ENCODE results near the gene RPTOR. TPM values are rescaled to one million over a fixed set of nuclear protein-coding genes. Genes with fewer than 3 reads are reported as not detected.

RPTOR gene
- polyA plus RNA-seq, 1 donor from 2014 or later = 8.0 TPM

- Histone ChIP-seq H3K4me2 (ENCODE audit: low read length) (no peak overlapping the region), H3K9me3 (ENCODE audit: low read length) (no peaks in the 10 kb centered on the region), H3K27me3 (ENCODE audit: insufficient read depth, low read depth, low read length) (no peaks in the 10 kb centered on the region), H3K36me3 (ENCODE audit: insufficient read depth, low read length) (no peaks in the 10 kb centered on the region), H3K27ac (ENCODE audit: low read length) (no peak overlapping the region), H3K79me2 (replicated peaks; ENCODE audit: insufficient read depth, low read length) (no peaks in the 10 kb centered on the region), H3K9ac (ENCODE audit: low read length) (no peak overlapping the region), H2AFZ (ENCODE audit: low read depth, low read length) (no peak overlapping the region), H3K4me3 (ENCODE audit: low read length) (no peak overlapping the region), H4K20me1 (ENCODE audit: insufficient read depth) (no peaks in the 10 kb centered on the region), H3K9me2 (ENCODE audit: insufficient read depth, low read length) (no peaks in the 10 kb centered on the region), H3F3A (ENCODE audit: insufficient read depth, low read length, poor library complexity, severe bottlenecking) (no peaks in the 10 kb centered on the region)
- TF ChIP-seq SMC3 (conservative IDR thresholded peaks at IDR 0.05; ENCODE audit: poor library complexity) (no peak), EZH2 (IDR thresholded peaks at IDR 0.05; ENCODE audit: borderline replicate concordance, insufficient read depth, low read length, poor library complexity, severe bottlenecking) (no peak), RAD21 (conservative IDR thresholded peaks at IDR 0.05) (no peak), CTCF (IDR thresholded peaks at IDR 0.05; ENCODE audit: poor library complexity, severe bottlenecking) (no peak), REST (IDR thresholded peaks at IDR 0.05; ENCODE audit: borderline replicate concordance) (no peak), MXI1 (conservative IDR thresholded peaks at IDR 0.05; ENCODE audit: poor library complexity, severe bottlenecking) (no peak), POLR2AphosphoS5 (IDR thresholded peaks at IDR 0.05) (no peak), EP300 (conservative IDR thresholded peaks at IDR 0.05; ENCODE audit: poor library complexity, severe bottlenecking) (no peak), TAF1 (IDR thresholded peaks at IDR 0.05; ENCODE audit: low read depth) (no peak)
Measured at GRCh38 chr17:80582165-80582564, 37.5 kb downstream of the RPTOR start.

- H3K4me3 ChIP-seq (ENCODE audit: low read length) = no peak overlapping the region
- no peaks in the 10 kb centered on the region for H3K36me3 ChIP-seq (ENCODE audit: insufficient read depth, low read length)
- H3K27ac ChIP-seq (ENCODE audit: low read length) = no peak overlapping the region
- no peaks in the 10 kb centered on the region for H3K9me3 ChIP-seq (ENCODE audit: low read length)
- no peaks in the 10 kb centered on the region for H3F3A ChIP-seq (ENCODE audit: insufficient read depth, low read length, poor library complexity, severe bottlenecking)
- H3K4me2 ChIP-seq (ENCODE audit: low read length) = no peak overlapping the region
- no peak overlapping the region for H3K9ac ChIP-seq (ENCODE audit: low read length)
- peaks cover 5% of the 10 kb centered on the region for H3K79me2 ChIP-seq (replicated peaks; ENCODE audit: insufficient read depth, low read length)
- H2AFZ ChIP-seq (ENCODE audit: low read depth, low read length) = no peak overlapping the region
- no peak for TF ChIP-seq MXI1 (conservative IDR thresholded peaks at IDR 0.05; ENCODE audit: poor library complexity, severe bottlenecking)
- no peak for TF ChIP-seq CTCF (IDR thresholded peaks at IDR 0.05; ENCODE audit: poor library complexity, severe bottlenecking)
- TF ChIP-seq TAF1 (IDR thresholded peaks at IDR 0.05; ENCODE audit: low read depth) = no peak
- TF ChIP-seq EZH2 (IDR thresholded peaks at IDR 0.05; ENCODE audit: borderline replicate concordance, insufficient read depth, low read length, poor library complexity, severe bottlenecking) = no peak
- no peak for TF ChIP-seq RAD21 (conservative IDR thresholded peaks at IDR 0.05)
- no peak for TF ChIP-seq POLR2AphosphoS5 (IDR thresholded peaks at IDR 0.05)
- TF ChIP-seq REST (IDR thresholded peaks at IDR 0.05; ENCODE audit: borderline replicate concordance) = no peak
- no peak for TF ChIP-seq EP300 (conservative IDR thresholded peaks at IDR 0.05; ENCODE audit: poor library complexity, severe bottlenecking)
- no peak for TF ChIP-seq SMC3 (conservative IDR thresholded peaks at IDR 0.05; ENCODE audit: poor library complexity)
- H4K20me1 ChIP-seq (ENCODE audit: insufficient read depth) = no peaks in the 10 kb centered on the region
- no peaks in the 10 kb centered on the region for H3K9me2 ChIP-seq (ENCODE audit: insufficient read depth, low read length)
- no peaks in the 10 kb centered on the region for H3K27me3 ChIP-seq (ENCODE audit: insufficient read depth, low read depth, low read length)
Measured at GRCh38 chr17:80584176-80584905, 39.7 kb downstream of the RPTOR start.
